ENCODE results near the gene INPP5E. TPM values are rescaled to one million over a fixed set of nuclear protein-coding genes. Genes with fewer than 3 reads are reported as not detected.

The INPP5E gene
- total and polyA plus RNA-seq, 2 experiments from 2014 or later = 5.8 to 13.4 TPM

DNA sequence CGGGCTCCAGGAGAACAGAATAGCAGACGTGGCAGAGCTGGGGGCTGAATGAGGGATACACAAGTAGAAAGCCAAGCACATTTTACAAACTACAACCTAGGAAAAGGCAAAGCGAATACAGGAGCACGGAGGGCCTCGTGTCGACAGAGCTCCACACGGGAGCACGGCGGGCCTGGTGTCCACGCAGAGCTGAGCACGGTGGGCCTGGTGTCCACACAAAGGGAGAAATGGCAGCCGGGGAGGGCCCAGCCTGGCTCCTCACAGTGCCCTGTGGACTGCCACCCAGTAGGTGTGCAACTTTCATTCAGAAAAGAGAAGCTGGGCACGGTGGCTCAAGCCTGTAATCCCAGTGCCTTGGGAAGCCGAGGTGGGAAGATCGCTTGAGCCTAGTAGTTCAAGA, 3.4 kb upstream of the INPP5E start:
- H4K20me1 ChIP-seq (replicated peaks; ENCODE audit: insufficient read depth) = peaks cover 14% of the 10 kb centered on the region
- Mint-ChIP-seq H3K27ac (no peak overlapping the region), H3K4me3 (no peak overlapping the region; the same call in 2 of the 3 replicates), H3K4me1 (peaks cover 3% of the 10 kb centered on the region; the same call in 2 of the 3 replicates), H3K9me3 (peaks cover 2% of the 10 kb centered on the region; the same call in 1 of the 3 replicates), H3K27me3 (ENCODE audit: insufficient read depth, low read depth, poor library complexity) (peaks cover 7% of the 10 kb centered on the region), H3K36me3 (ENCODE audit: low read depth) (peaks cover 70% of the 10 kb centered on the region)
- DNase-seq (ENCODE audit: low spot score) = no peak
- H3K4me1 ChIP-seq (ENCODE audit: insufficient read depth) = no peaks in the 10 kb centered on the region
- H3K36me3 ChIP-seq (ENCODE audit: insufficient read depth) = peaks cover 27% of the 10 kb centered on the region
- no peaks in the 10 kb centered on the region for H3K9me2 ChIP-seq (ENCODE audit: insufficient read depth)
- no peak overlapping the region for H3K4me3 ChIP-seq
- no peak overlapping the region for H3K27ac ChIP-seq (ENCODE audit: low read depth)
- TF ChIP-seq ETS1 (IDR thresholded peaks at IDR 0.05) (no peak), EZH2phosphoT487 (IDR thresholded peaks at IDR 0.05; ENCODE audit: unreplicated experiment) (no peak), NANOG (IDR thresholded peaks at IDR 0.05; ENCODE audit: borderline replicate concordance) (no peak), POLR2AphosphoS5 (IDR thresholded peaks at IDR 0.05; ENCODE audit: low read depth) (no peak), ZNF331 (CRISPR knock-in tag; IDR thresholded peaks at IDR 0.05; ENCODE audit: low read depth) (no peak), STAT1 (IDR thresholded peaks at IDR 0.05; ENCODE audit: unreplicated experiment) (no peak), CREB1 (CRISPR knock-in tag; IDR thresholded peaks at IDR 0.05; ENCODE audit: low read depth) (no peak), EZH2 (IDR thresholded peaks at IDR 0.05; ENCODE audit: low read depth, unreplicated experiment) (no peak), CTCF (conservative IDR thresholded peaks at IDR 0.05; ENCODE audit: low read depth in 2 of 2) (no peak), ZNF114 (CRISPR knock-in tag; IDR thresholded peaks at IDR 0.05) (no peak), JUNB (IDR thresholded peaks at IDR 0.05; ENCODE audit: unreplicated experiment) (no peak)
- TF ChIP-seq, protein P1, sequence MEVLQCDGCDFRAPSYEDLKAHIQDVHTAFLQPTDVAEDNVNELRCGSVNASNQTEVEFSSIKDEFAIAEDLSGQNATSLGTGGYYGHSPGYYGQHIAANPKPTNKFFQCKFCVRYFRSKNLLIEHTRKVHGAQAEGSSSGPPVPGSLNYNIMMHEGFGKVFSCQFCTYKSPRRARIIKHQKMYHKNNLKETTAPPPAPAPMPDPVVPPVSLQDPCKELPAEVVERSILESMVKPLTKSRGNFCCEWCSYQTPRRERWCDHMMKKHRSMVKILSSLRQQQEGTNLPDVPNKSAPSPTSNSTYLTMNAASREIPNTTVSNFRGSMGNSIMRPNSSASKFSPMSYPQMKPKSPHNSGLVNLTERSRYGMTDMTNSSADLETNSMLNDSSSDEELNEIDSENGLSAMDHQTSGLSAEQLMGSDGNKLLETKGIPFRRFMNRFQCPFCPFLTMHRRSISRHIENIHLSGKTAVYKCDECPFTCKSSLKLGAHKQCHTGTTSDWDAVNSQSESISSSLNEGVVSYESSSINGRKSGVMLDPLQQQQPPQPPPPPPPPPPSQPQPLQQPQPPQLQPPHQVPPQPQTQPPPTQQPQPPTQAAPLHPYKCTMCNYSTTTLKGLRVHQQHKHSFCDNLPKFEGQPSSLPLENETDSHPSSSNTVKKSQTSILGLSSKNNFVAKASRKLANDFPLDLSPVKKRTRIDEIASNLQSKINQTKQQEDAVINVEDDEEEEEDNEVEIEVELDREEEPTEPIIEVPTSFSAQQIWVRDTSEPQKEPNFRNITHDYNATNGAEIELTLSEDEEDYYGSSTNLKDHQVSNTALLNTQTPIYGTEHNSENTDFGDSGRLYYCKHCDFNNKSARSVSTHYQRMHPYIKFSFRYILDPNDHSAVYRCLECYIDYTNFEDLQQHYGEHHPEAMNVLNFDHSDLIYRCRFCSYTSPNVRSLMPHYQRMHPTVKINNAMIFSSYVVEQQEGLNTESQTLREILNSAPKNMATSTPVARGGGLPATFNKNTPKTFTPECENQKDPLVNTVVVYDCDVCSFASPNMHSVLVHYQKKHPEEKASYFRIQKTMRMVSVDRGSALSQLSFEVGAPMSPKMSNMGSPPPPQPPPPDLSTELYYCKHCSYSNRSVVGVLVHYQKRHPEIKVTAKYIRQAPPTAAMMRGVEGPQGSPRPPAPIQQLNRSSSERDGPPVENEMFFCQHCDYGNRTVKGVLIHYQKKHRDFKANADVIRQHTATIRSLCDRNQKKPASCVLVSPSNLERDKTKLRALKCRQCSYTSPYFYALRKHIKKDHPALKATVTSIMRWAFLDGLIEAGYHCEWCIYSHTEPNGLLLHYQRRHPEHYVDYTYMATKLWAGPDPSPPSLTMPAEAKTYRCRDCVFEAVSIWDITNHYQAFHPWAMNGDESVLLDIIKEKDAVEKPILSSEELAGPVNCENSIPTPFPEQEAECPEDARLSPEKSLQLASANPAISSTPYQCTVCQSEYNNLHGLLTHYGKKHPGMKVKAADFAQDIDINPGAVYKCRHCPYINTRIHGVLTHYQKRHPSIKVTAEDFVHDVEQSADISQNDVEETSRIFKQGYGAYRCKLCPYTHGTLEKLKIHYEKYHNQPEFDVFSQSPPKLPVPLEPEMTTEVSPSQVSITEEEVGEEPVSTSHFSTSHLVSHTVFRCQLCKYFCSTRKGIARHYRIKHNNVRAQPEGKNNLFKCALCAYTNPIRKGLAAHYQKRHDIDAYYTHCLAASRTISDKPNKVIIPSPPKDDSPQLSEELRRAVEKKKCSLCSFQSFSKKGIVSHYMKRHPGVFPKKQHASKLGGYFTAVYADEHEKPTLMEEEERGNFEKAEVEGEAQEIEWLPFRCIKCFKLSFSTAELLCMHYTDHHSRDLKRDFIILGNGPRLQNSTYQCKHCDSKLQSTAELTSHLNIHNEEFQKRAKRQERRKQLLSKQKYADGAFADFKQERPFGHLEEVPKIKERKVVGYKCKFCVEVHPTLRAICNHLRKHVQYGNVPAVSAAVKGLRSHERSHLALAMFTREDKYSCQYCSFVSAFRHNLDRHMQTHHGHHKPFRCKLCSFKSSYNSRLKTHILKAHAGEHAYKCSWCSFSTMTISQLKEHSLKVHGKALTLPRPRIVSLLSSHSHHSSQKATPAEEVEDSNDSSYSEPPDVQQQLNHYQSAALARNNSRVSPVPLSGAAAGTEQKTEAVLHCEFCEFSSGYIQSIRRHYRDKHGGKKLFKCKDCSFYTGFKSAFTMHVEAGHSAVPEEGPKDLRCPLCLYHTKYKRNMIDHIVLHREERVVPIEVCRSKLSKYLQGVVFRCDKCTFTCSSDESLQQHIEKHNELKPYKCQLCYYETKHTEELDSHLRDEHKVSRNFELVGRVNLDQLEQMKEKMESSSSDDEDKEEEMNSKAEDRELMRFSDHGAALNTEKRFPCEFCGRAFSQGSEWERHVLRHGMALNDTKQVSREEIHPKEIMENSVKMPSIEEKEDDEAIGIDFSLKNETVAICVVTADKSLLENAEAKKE (CRISPR knock-in tag; IDR thresholded peaks at IDR 0.05) = no peak
- TF ChIP-seq, protein P2, sequence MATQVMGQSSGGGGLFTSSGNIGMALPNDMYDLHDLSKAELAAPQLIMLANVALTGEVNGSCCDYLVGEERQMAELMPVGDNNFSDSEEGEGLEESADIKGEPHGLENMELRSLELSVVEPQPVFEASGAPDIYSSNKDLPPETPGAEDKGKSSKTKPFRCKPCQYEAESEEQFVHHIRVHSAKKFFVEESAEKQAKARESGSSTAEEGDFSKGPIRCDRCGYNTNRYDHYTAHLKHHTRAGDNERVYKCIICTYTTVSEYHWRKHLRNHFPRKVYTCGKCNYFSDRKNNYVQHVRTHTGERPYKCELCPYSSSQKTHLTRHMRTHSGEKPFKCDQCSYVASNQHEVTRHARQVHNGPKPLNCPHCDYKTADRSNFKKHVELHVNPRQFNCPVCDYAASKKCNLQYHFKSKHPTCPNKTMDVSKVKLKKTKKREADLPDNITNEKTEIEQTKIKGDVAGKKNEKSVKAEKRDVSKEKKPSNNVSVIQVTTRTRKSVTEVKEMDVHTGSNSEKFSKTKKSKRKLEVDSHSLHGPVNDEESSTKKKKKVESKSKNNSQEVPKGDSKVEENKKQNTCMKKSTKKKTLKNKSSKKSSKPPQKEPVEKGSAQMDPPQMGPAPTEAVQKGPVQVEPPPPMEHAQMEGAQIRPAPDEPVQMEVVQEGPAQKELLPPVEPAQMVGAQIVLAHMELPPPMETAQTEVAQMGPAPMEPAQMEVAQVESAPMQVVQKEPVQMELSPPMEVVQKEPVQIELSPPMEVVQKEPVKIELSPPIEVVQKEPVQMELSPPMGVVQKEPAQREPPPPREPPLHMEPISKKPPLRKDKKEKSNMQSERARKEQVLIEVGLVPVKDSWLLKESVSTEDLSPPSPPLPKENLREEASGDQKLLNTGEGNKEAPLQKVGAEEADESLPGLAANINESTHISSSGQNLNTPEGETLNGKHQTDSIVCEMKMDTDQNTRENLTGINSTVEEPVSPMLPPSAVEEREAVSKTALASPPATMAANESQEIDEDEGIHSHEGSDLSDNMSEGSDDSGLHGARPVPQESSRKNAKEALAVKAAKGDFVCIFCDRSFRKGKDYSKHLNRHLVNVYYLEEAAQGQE (IDR thresholded peaks at IDR 0.05; ENCODE audit: unreplicated experiment) = no peak
- H3K79me2 ChIP-seq (replicated peaks; ENCODE audit: insufficient read depth) = peaks cover 5% of the 10 kb centered on the region
- no peak overlapping the region for H3K4me2 ChIP-seq
- H3K27me3 ChIP-seq (ENCODE audit: insufficient read depth) = no peaks in the 10 kb centered on the region
- H3F3A ChIP-seq (replicated peaks; ENCODE audit: low read depth) = peaks cover 35% of the 10 kb centered on the region
- H2AFZ ChIP-seq = no peak overlapping the region
- ATAC-seq = no peak
